HepG2 (cell line): ENCODE results near the gene CCDC142. TPM values are rescaled to one million over a fixed set of nuclear protein-coding genes. Genes with fewer than 3 reads are reported as not detected.

Source experiments
- ATAC-seq: fragments of 200-7000 bp; cut with Tn5 transposase; 3 replicates; pipeline ENCODE4 v1.9.1; 2020; ENCODE audit warnings: mild to moderate bottlenecking, moderate library complexity
- BruUV-seq: library from RNA; stranded (reverse); fragments of 400-500 nt; replicated peaks from 2 replicates; lab custom pipeline; 2021; lab: Mats Ljungman, UMichigan
- CTCF ChIA-PET: fragments of 300-600 bp; formaldehyde crosslinking; extraction: SDS; loops from one replicate; lab custom pipeline; 2021; ENCODE audit warnings: low total read pairs, inconsistent platforms, low intra/inter-chr PET ratio; lab: Yijun Ruan, JAX
- POLR2A ChIA-PET: fragments of 350-600 bp; sonication (Branson Sonifier 250); formaldehyde crosslinking; loops from one replicate; lab custom pipeline; 2020; ENCODE audit warnings: antibody characterized with exemption, inconsistent platforms; lab: Yijun Ruan, JAX
- DNase-seq: peaks from one replicate; pipeline ENCODE4 v3.0.0-alpha.2; 2015; ENCODE audit warnings: low spot score
- FAIRE-seq: peaks from 3 replicates; lab custom pipeline; 2011; peaks lifted over from hg19 to GRCh38; lab: Jason Lieb, UNC
- H2AFZ ChIP-seq: one replicate; pipeline ENCODE4 v1.6.1; 2011; ENCODE audit warnings: low read length, inconsistent platforms
- H3K27ac ChIP-seq: fragments of 300-600 bp; 3 replicates; pipeline ENCODE4 v1.8.0; 2011; ENCODE audit warnings: mixed run types, mild to moderate bottlenecking, mixed read lengths, low read length, inconsistent platforms; ENCODE audit not compliant: insufficient read depth; ENCODE audit errors: extremely low read length
- H3K27me3 ChIP-seq, 2 experiments: fragments of 200-600 bp in 1 of 2; 2 replicates in 1 of 2; 3 replicates in 1 of 2; pipeline versions ENCODE4 v1.6.0 to v1.8.0; 2011; ENCODE audit warnings: low read length in 2 of 2, mild to moderate bottlenecking in 2 of 2, moderate library complexity in 2 of 2, inconsistent platforms in 1 of 2; ENCODE audit not compliant: insufficient read depth in 2 of 2, control insufficient read depth in 1 of 2
- H3K36me3 ChIP-seq, 2 experiments: fragments of 200-600 bp in 1 of 2; replicated peaks in 1 of 2; 2 replicates in 1 of 2; 3 replicates in 1 of 2; pipeline versions ENCODE4 v1.5.1 to v1.8.0; 2011; ENCODE audit warnings: low read length in 2 of 2, inconsistent platforms in 1 of 2; ENCODE audit not compliant: insufficient read depth in 2 of 2, control insufficient read depth in 1 of 2
- H3K4me1 ChIP-seq: 2 replicates; pipeline ENCODE4 v1.5.1; 2012; ENCODE audit warnings: low read length, inconsistent platforms; ENCODE audit not compliant: insufficient read depth
- H3K4me2 ChIP-seq: 2 replicates; pipeline ENCODE4 v1.6.0; 2011; ENCODE audit warnings: low read depth, low read length, inconsistent platforms
- H3K4me3 ChIP-seq, 3 experiments: fragments of 200-600 bp in 1 of 3; sonication (generic), shearing (Covaris generic) in 1 of 3; replicated peaks in 1 of 3; 2 replicates each; pipeline ENCODE4 v1.5.1; 2011 to 2016; ENCODE audit warnings: low read length in 3 of 3, inconsistent platforms in 2 of 3, low read depth in 2 of 3, mild to moderate bottlenecking in 2 of 3, control low read depth in 1 of 3, mixed read lengths in 1 of 3; ENCODE audit not compliant: insufficient read depth in 1 of 3
- H3K79me2 ChIP-seq: one replicate; pipeline ENCODE4 v1.6.1; 2011; ENCODE audit warnings: low read length, inconsistent platforms; ENCODE audit not compliant: insufficient read depth
- H3K9ac ChIP-seq: 2 replicates; pipeline ENCODE4 v1.6.0; 2011; ENCODE audit warnings: mild to moderate bottlenecking, low read depth, low read length, inconsistent platforms; ENCODE audit not compliant: insufficient read depth
- H3K9me3 ChIP-seq: 2 replicates; pipeline ENCODE4 v1.5.1; 2012; ENCODE audit warnings: mild to moderate bottlenecking, low read length
- H4K20me1 ChIP-seq: 2 replicates; pipeline ENCODE4 v1.6.0; 2011; ENCODE audit warnings: inconsistent platforms, mild to moderate bottlenecking, low read length, moderate library complexity; ENCODE audit not compliant: insufficient read depth
- CHD4 ChIP-seq: fragments of 200-600 bp; sonication (generic); IDR thresholded peaks from 2 replicates; pipeline ENCODE4 v1.7.0; 2017; ENCODE audit warnings: mild to moderate bottlenecking, low read length, borderline replicate concordance
- ESRRA ChIP-seq: sonication (generic); formaldehyde crosslinking; IDR thresholded peaks from 2 replicates; pipeline ENCODE4 v1.5.1; 2020; ENCODE audit warnings: mild to moderate bottlenecking, low read depth, missing genetic modification reagents
- EZH2 ChIP-seq: conservative IDR thresholded peaks from 2 replicates; pipeline ENCODE4 v1.6.1; 2012; ENCODE audit warnings: mild to moderate bottlenecking, low read depth, low read length, moderate library complexity
- JDP2 ChIP-seq: sonication (generic); formaldehyde crosslinking; IDR thresholded peaks from 2 replicates; pipeline ENCODE4 v1.8.1; 2022; ENCODE audit warnings: missing genetic modification reagents, borderline replicate concordance
- NFE2L2 ChIP-seq: fragments of 150-350 bp; IDR thresholded peaks from 2 replicates; pipeline ENCODE4 v1.6.1; 2014; ENCODE audit warnings: low read length
- NR2C2 ChIP-seq: sonication (generic); formaldehyde crosslinking; IDR thresholded peaks from 2 replicates; pipeline ENCODE4 v1.4.0; 2020; ENCODE audit warnings: missing genetic modification reagents, mild to moderate bottlenecking, moderate library complexity, borderline replicate concordance
- SIN3B ChIP-seq: fragments of 150-350 bp; IDR thresholded peaks from 2 replicates; pipeline ENCODE4 v1.6.1; 2014; ENCODE audit warnings: low read length
- SSRP1 ChIP-seq: IDR thresholded peaks from 2 replicates; pipeline ENCODE4 v1.6.1; 2016; ENCODE audit warnings: control low read depth
- YEATS2 ChIP-seq: sonication (generic); formaldehyde crosslinking; IDR thresholded peaks from 2 replicates; pipeline ENCODE4 v1.4.0; 2020; ENCODE audit warnings: missing genetic modification reagents, borderline replicate concordance
- ZNF138 ChIP-seq: sonication (generic); formaldehyde crosslinking; IDR thresholded peaks from 2 replicates; pipeline ENCODE4 v1.5.0; 2020; ENCODE audit warnings: mild to moderate bottlenecking, low read depth, missing genetic modification reagents
- ZNF703 ChIP-seq: sonication (generic); formaldehyde crosslinking; IDR thresholded peaks from 2 replicates; pipeline ENCODE4 v1.5.1; 2020; ENCODE audit warnings: missing genetic modification reagents, mild to moderate bottlenecking, moderate library complexity, borderline replicate concordance
- ZNF737 ChIP-seq: sonication (generic); formaldehyde crosslinking; IDR thresholded peaks from 2 replicates; pipeline ENCODE4 v1.5.0; 2020; ENCODE audit warnings: missing genetic modification reagents, mild to moderate bottlenecking, borderline replicate concordance
- ZNF879 ChIP-seq: sonication (generic); formaldehyde crosslinking; IDR thresholded peaks from 2 replicates; pipeline ENCODE4 v1.8.1; 2023; ENCODE audit warnings: missing genetic modification reagents
- WGBS: methylation state at CpG from one replicate; pipeline ENCODE4 v1.1.6; 2017; ENCODE audit warnings: low lambda C conversion rate; 5-methylcytosine and 5-hydroxymethylcytosine counted together
- in situ Hi-C: cut with HindIII; loops from 2 replicates; pipeline ENCODE4 v1.10.0; 2017; ENCODE audit warnings: low pct_unique_long_range_greater_than_20kb; ENCODE audit not compliant: extremely low pct_ligation_motif_present
- intact Hi-C: fragments of 100-400 bp; cut with micrococcal nuclease; formaldehyde crosslinking; loops from one replicate; pipeline ENCODE4 v1.10.0; 2022; ENCODE audit not compliant: unreplicated experiment
- polyA plus RNA-seq, 8 experiments: library from polyadenylated mRNA; depleted of rRNA in 3 of 8; stranded (reverse) in 7 of 8; unstranded in 1 of 8; fragments of >200 nt; fragmentation: Illumina TruSeq in 4 of 8; extraction: Trizol in 4 of 8; gene quantifications; 2 replicates each; pipeline versions ENCODE4 v1.2.1 to v1.2.3, GENCODE V29; 2011 to 2016; ENCODE audit warnings: low read depth in 4 of 8, missing spikeins in 1 of 8, mixed read lengths in 1 of 8; ENCODE audit not compliant: insufficient read depth in 1 of 8
- total RNA-seq, 5 experiments: library from RNA; depleted of rRNA; stranded (reverse); fragments of >200 nt; fragmentation: Illumina TruSeq; extraction: Trizol; gene quantifications; 2 replicates each; pipeline ENCODE4 v1.2.3, GENCODE V29; 2016; ENCODE audit warnings: low read depth in 1 of 5
- TF ChIP-seq, protein P1 (sequence below): sonication (generic); formaldehyde crosslinking; IDR thresholded peaks from 2 replicates; pipeline ENCODE4 v1.4.0; 2020; ENCODE audit warnings: missing genetic modification reagents
- TF ChIP-seq, protein P2 (sequence below): fragments of 450-650 bp; IDR thresholded peaks from 2 replicates; pipeline ENCODE4 v1.6.1; 2017

CCDC142 gene
- total and polyA plus RNA-seq, 2 of the 13 experiments (the other 11 are each of a cell fraction or from before 2014, with no cell fraction given): 14.7 to 30.4 TPM

DNA sequence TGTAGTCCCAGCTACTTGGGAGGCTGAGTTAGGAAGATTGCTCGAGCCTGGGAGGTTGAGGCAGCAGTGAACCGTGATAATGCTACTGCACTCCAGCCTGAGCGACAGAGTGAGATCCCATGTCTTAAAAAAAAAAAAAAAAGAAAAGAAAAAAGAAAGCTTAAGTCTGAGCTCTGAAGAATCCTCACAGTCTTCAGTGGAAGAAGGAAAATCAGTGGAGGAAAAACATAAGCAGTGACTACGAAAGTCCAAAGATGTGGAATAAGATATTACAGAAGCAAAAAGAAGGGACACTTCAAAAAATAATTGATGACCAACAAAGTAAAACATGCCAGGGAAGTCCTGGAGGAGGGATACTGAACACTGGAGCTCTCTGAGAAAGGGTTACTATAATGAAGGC lies 27.5 kb upstream of the CCDC142 start (continued):
- no peak for TF ChIP-seq ZNF879
- TF ChIP-seq, all 625 proteins: peak for 0

DNA sequence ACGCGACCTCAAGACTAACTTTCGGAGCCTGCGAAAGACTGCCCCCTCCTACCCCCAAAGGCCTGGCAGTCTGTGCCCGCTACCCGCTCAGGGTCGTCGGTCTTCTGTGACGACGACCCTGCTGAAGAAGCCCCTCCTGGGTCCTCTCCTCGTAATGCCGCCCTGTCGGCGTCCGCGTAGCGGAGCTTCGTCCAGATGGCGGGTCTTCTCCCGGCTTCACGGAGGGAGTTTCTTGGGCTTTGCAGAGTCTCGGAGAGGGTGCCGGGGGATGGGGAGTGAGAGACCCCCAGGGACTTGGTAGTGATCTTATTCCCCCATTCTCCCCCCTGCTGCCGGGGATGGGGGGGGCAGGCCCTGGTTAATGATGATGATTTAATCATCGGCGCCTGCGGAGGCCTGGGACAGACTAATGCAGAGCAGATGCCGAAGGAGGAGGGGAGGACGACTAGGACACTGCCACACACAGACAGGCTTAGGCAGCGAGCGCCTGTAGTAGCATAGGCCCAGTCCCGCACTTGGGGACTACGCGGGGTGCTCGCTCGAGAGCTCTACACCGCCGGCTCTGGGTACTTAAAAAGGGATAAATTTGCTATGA lies 25.2 kb upstream of the CCDC142 start:
- ChIA-PET POLR2A (interaction anchor here (0.8 to 16.5 kb wide), 10 partner anchors 9 to 79 kb away, joined by 3 to 795 read pairs (median 6); partner anchors contain the start of genes AUP1, CCDC142, DQX1 and HTRA2), CTCF (interaction anchor here (1.6 to 1.7 kb wide), 2 partner anchors 24 to 25 kb away, joined by 8 to 10 read pairs; partner anchors contain the start of genes CCDC142 and TTC31)
- intact Hi-C loops (loop anchor here (1.0 to 2.0 kb wide), 3 partner anchors 21 to 79 kb away; partner anchors contain the start of genes AUP1, HTRA2 and TTC31), in situ Hi-C loops (no loop called here)
- H4K20me1 ChIP-seq: no peaks in the 10 kb centered on the region
- H2AFZ ChIP-seq: no peak overlapping the region
- H3K27me3 ChIP-seq: no peaks in the 10 kb centered on the region; a peak in 1 of 5 replicates
- FAIRE-seq: no peak
- peak overlapping the region; percentile 95 for H3K27ac ChIP-seq
- peaks cover 79% of the 10 kb centered on the region for H3K4me1 ChIP-seq
- peak overlapping the region; percentile 79 to 97 (median 95) for H3K4me3 ChIP-seq
- peaks cover 38% of the 10 kb centered on the region for H3K79me2 ChIP-seq
- no TSS peak for BruUV-seq
- no peaks in the 10 kb centered on the region; a peak in 3 of 5 replicates for H3K36me3 ChIP-seq
- peak overlapping the region; percentile 94 for H3K9ac ChIP-seq
- peak overlapping the region; percentile 98 for H3K4me2 ChIP-seq
- under 1% methylated on average over 38 of the region's 38 CpGs for WGBS
- H3K9me3 ChIP-seq: no peaks in the 10 kb centered on the region
- ATAC-seq: peak; percentile 59
- DNase-seq: no peak
- no peak for TF ChIP-seq YEATS2 (CRISPR knock-in tag)
- no peak for TF ChIP-seq NFE2L2
- TF ChIP-seq ESRRA (CRISPR knock-in tag): 0 out of 2 replicates have a peak, but pooled peaks have one; percentile 43
- no peak for TF ChIP-seq SSRP1
- TF ChIP-seq EZH2: no peak
- no peak for TF ChIP-seq SIN3B
- no peak for TF ChIP-seq NR2C2
- TF ChIP-seq CHD4: 0 out of 2 replicates have a peak, but pooled peaks have one; percentile 45
- TF ChIP-seq ZNF138 (CRISPR knock-in tag): no peak
- TF ChIP-seq ZNF737 (CRISPR knock-in tag): no peak
- TF ChIP-seq, protein P1, sequence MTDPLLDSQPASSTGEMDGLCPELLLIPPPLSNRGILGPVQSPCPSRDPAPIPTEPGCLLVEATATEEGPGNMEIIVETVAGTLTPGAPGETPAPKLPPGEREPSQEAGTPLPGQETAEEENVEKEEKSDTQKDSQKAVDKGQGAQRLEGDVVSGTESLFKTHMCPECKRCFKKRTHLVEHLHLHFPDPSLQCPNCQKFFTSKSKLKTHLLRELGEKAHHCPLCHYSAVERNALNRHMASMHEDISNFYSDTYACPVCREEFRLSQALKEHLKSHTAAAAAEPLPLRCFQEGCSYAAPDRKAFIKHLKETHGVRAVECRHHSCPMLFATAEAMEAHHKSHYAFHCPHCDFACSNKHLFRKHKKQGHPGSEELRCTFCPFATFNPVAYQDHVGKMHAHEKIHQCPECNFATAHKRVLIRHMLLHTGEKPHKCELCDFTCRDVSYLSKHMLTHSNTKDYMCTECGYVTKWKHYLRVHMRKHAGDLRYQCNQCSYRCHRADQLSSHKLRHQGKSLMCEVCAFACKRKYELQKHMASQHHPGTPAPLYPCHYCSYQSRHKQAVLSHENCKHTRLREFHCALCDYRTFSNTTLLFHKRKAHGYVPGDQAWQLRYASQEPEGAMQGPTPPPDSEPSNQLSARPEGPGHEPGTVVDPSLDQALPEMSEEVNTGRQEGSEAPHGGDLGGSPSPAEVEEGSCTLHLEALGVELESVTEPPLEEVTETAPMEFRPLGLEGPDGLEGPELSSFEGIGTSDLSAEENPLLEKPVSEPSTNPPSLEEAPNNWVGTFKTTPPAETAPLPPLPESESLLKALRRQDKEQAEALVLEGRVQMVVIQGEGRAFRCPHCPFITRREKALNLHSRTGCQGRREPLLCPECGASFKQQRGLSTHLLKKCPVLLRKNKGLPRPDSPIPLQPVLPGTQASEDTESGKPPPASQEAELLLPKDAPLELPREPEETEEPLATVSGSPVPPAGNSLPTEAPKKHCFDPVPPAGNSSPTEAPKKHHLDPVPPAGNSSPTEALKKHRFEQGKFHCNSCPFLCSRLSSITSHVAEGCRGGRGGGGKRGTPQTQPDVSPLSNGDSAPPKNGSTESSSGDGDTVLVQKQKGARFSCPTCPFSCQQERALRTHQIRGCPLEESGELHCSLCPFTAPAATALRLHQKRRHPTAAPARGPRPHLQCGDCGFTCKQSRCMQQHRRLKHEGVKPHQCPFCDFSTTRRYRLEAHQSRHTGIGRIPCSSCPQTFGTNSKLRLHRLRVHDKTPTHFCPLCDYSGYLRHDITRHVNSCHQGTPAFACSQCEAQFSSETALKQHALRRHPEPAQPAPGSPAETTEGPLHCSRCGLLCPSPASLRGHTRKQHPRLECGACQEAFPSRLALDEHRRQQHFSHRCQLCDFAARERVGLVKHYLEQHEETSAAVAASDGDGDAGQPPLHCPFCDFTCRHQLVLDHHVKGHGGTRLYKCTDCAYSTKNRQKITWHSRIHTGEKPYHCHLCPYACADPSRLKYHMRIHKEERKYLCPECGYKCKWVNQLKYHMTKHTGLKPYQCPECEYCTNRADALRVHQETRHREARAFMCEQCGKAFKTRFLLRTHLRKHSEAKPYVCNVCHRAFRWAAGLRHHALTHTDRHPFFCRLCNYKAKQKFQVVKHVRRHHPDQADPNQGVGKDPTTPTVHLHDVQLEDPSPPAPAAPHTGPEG (CRISPR knock-in tag): no peak
- TF ChIP-seq, protein P2, sequence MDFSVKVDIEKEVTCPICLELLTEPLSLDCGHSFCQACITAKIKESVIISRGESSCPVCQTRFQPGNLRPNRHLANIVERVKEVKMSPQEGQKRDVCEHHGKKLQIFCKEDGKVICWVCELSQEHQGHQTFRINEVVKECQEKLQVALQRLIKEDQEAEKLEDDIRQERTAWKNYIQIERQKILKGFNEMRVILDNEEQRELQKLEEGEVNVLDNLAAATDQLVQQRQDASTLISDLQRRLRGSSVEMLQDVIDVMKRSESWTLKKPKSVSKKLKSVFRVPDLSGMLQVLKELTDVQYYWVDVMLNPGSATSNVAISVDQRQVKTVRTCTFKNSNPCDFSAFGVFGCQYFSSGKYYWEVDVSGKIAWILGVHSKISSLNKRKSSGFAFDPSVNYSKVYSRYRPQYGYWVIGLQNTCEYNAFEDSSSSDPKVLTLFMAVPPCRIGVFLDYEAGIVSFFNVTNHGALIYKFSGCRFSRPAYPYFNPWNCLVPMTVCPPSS: no peak
- TF ChIP-seq ZNF703 (CRISPR knock-in tag): no peak
- no peak for TF ChIP-seq JDP2 (CRISPR knock-in tag)
